ENCODE results near the gene POLR2F. TPM values are rescaled to one million over a fixed set of nuclear protein-coding genes. Genes with fewer than 3 reads are reported as not detected.

POLR2F gene
- total RNA-seq, 6 donors from 2014 or later: 48.9 to 152 (median 71.7) TPM

DNA sequence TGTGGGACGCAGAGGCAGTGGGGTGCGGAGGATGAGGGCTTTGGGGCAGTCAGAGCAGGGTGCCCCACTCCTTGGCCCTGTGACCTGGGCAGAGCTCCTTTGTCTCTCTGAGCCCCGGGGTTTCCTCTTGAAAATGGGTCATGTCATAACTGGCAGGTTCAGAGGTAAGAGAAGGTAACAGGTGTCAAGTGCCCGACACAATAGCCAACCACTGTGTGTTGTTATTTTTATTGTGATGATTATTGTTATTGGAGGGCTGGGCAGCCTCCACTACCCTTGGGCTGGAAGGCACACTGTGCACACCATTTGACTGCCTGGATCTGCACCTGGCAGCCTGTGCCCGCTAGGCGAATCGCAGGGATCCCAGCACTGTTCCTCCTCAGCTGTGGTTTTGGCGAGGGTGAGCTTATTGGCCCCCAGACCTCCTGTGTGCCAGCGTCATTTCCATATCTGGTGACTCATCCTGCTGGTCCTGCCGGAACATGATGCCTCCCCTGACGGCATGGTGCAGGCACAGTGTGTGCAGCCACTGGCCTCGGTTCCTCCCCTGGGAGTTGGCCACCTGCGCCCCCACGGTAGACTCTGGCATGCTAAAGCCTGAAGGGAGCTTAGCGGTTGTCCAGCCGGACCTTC is 46.3 kb downstream of the POLR2F start:
- no peak overlapping the region for H3K4me3 ChIP-seq
- H3K9me3 ChIP-seq: no peaks in the 10 kb centered on the region
- peaks cover 5 to 22% (median 11%) of the 10 kb centered on the region in 4 donors for H3K4me1 ChIP-seq
- H3K27me3 ChIP-seq: no peaks in the 10 kb centered on the region
- no peak for DNase-seq
- H3K36me3 ChIP-seq: no peaks in the 10 kb centered on the region
- no peak overlapping the region for H3K27ac ChIP-seq
- TF ChIP-seq POLR2AphosphoS5 (IDR thresholded peaks at IDR 0.05): no peak
- no peak for TF ChIP-seq EP300 (IDR thresholded peaks at IDR 0.05)
- no peak for TF ChIP-seq POLR2A (IDR thresholded peaks at IDR 0.05)
- TF ChIP-seq, protein P1, sequence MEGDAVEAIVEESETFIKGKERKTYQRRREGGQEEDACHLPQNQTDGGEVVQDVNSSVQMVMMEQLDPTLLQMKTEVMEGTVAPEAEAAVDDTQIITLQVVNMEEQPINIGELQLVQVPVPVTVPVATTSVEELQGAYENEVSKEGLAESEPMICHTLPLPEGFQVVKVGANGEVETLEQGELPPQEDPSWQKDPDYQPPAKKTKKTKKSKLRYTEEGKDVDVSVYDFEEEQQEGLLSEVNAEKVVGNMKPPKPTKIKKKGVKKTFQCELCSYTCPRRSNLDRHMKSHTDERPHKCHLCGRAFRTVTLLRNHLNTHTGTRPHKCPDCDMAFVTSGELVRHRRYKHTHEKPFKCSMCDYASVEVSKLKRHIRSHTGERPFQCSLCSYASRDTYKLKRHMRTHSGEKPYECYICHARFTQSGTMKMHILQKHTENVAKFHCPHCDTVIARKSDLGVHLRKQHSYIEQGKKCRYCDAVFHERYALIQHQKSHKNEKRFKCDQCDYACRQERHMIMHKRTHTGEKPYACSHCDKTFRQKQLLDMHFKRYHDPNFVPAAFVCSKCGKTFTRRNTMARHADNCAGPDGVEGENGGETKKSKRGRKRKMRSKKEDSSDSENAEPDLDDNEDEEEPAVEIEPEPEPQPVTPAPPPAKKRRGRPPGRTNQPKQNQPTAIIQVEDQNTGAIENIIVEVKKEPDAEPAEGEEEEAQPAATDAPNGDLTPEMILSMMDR (IDR thresholded peaks at IDR 0.05): no peak
- WGBS, 2 donors: 79 to 83% methylated on average over 10 to 16 of the region's 16 CpGs
- ATAC-seq (ENCODE audit: low FRiP score in 2 of 2): no peak

DNA sequence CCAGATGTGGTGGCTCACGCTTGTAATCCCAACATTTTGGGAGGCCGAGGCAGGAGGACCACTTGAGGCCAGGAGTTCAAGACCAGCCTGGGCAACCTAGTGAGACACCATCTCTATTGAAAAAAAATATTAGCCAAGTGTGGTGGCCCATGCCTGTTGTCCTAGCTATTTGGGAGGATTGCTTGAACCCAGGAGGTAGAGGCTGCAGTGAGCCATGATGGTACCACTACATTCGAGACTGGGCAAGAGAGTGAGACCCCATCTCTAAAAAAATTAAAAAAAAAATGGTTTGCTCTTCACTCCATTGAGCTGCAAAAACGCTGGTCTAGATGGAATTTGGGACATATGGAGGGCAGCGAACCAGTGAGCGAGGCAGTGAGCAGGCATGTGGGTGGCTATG is 52.4 kb downstream of the POLR2F start:
- 87 to 89% methylated on average over 6 of the region's 6 CpGs for WGBS, 2 donors
- no peak overlapping the region for H3K27ac ChIP-seq
- no peaks in the 10 kb centered on the region for H3K27me3 ChIP-seq
- no peaks in the 10 kb centered on the region for H3K36me3 ChIP-seq
- peaks cover 0 to 1% (median 0%) of the 10 kb centered on the region in 4 donors for H3K4me1 ChIP-seq
- DNase-seq: no peak
- TF ChIP-seq POLR2A (IDR thresholded peaks at IDR 0.05) (no peak), POLR2AphosphoS5 (IDR thresholded peaks at IDR 0.05) (no peak), EP300 (IDR thresholded peaks at IDR 0.05) (no peak)
- TF ChIP-seq, protein P1 (IDR thresholded peaks at IDR 0.05): no peak
- no peak overlapping the region for H3K4me3 ChIP-seq
- H3K9me3 ChIP-seq: no peaks in the 10 kb centered on the region
- no peak for ATAC-seq (ENCODE audit: low FRiP score in 2 of 2)

DNA sequence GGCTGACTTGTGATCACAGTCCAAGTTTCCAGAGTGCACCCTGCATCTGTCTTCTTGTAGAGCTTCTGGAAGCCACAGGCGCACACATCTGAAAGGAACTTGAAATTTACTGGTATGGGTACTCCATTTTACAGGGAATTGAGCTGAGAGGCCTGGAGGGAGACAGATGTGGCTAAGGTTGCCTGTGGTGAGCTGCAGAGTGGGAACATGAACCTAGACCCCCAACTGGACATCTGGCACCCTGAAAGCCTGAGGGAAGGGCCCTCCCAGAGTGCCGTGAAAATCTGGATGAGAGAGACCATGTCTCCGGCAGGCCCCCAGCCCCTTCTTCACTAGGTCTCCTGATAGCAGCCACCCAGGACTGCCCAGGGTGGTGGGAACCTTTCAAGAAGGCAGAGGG is 53.4 kb downstream of the POLR2F start:
- H3K36me3 ChIP-seq: no peaks in the 10 kb centered on the region
- WGBS, 2 donors: 92 to 96% methylated on average over 3 of the region's 3 CpGs
- TF ChIP-seq, protein P1 (IDR thresholded peaks at IDR 0.05): no peak
- TF ChIP-seq EP300 (IDR thresholded peaks at IDR 0.05): no peak
- TF ChIP-seq POLR2AphosphoS5 (IDR thresholded peaks at IDR 0.05): no peak
- TF ChIP-seq POLR2A (IDR thresholded peaks at IDR 0.05): no peak
- no peaks in the 10 kb centered on the region for H3K4me1 ChIP-seq
- no peak overlapping the region for H3K4me3 ChIP-seq
- no peaks in the 10 kb centered on the region for H3K9me3 ChIP-seq
- no peak overlapping the region for H3K27ac ChIP-seq
- no peaks in the 10 kb centered on the region for H3K27me3 ChIP-seq
- DNase-seq: no peak
- ATAC-seq (ENCODE audit: low FRiP score in 2 of 2): no peak

DNA sequence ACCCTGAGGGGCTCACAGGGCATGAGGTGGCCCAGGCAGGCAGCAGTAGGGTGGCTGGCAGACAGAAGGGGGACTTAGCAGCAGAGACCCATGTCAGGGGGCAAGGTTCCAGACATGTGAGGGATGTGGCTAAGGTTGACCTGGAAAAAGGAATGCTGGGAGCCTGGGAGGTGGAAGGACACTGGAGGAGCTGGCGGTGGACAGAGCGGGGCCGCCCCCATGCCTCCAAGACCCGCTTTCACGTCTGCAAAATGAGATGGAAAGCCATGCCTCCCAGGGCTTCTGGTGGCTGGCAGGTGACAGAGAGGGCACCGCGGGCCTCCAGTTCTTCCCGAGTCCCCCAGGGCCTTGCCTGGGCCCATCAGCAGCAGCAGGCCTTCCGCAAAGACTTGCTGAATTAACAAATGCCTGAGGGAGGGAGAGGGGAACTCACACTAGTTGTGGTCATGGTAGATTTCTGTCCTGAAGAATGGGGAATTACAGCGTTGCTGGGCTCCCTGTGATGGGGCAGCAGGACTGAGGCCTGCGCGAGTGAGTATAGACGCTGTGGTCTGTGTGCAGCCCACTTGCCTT is 53.9 kb downstream of the POLR2F start:
- WGBS, 2 donors: 94 to 95% methylated on average over 12 of the region's 13 CpGs
- DNase-seq (no peak), ATAC-seq (ENCODE audit: low FRiP score in 2 of 2) (no peak)
- Histone ChIP-seq H3K27ac (no peak overlapping the region), H3K27me3 (no peaks in the 10 kb centered on the region), H3K4me1 (no peaks in the 10 kb centered on the region), H3K36me3 (no peaks in the 10 kb centered on the region), H3K4me3 (no peak overlapping the region), H3K9me3 (no peaks in the 10 kb centered on the region)
- no peak for TF ChIP-seq EP300 (IDR thresholded peaks at IDR 0.05)
- no peak for TF ChIP-seq POLR2A (IDR thresholded peaks at IDR 0.05)
- no peak for TF ChIP-seq POLR2AphosphoS5 (IDR thresholded peaks at IDR 0.05)
- TF ChIP-seq, protein P1 (IDR thresholded peaks at IDR 0.05): no peak
